Liver (tissue), 3 donors: Measurements from ENCODE around the gene DPYD.

Experiments
- CTCF ChIP-seq: fragments of 150-350 bp; IDR thresholded peaks from 2 replicates; pipeline ENCODE4 v1.5.1; 2017; ENCODE audit warnings: improper control_type of control experiment, low read depth, low read length; ENCODE audit not compliant: missing input control
- GABPA ChIP-seq, 2 donors: IDR thresholded peaks in 1 of 2; conservative IDR thresholded peaks in 1 of 2; 2 replicates each; pipeline ENCODE4 v1.6.1; 2016; ENCODE audit warnings: antibody characterized with exemption in 2 of 2, mild to moderate bottlenecking in 1 of 2, moderate library complexity in 1 of 2
- JUND ChIP-seq, 2 donors: IDR thresholded peaks; 2 replicates each; pipeline ENCODE4 v1.6.1; 2016; ENCODE audit warnings: antibody characterized with exemption in 2 of 2
- MAX ChIP-seq: IDR thresholded peaks from 2 replicates; pipeline ENCODE4 v1.6.1; 2016; ENCODE audit warnings: antibody characterized with exemption
- RAD21 ChIP-seq, 2 donors: IDR thresholded peaks; 2 replicates each; pipeline ENCODE4 v1.6.1; 2016; ENCODE audit warnings: antibody characterized with exemption in 2 of 2, mild to moderate bottlenecking in 2 of 2
- REST ChIP-seq: IDR thresholded peaks from 2 replicates; pipeline ENCODE4 v1.6.1; 2016; ENCODE audit warnings: antibody characterized with exemption, mild to moderate bottlenecking
- YY1 ChIP-seq: IDR thresholded peaks from 2 replicates; pipeline ENCODE4 v1.6.1; 2016; ENCODE audit warnings: antibody characterized with exemption, mild to moderate bottlenecking
- donor health status: healthy.
- donor health status: healthy.

DNA sequence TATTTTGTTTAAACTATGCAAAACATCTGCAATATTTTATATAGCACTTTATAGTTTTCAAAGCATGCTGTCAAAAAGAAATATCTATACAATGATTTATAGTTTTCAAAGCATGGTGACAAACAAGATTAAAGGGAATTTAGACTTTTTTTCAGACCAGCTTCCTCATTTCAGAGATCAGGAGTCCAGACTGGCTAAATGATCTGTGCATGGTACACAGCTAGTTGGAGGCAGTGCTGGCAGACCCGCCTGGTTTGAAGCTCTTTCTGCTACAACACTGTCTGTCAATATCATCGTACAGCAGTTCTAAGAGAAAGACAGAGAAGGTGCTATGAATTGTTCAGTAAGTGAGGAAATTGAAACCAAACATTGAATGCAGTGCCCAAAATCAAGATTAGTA lies 720.2 kb downstream of the DPYD start:
- TF ChIP-seq CTCF (no peak), MAX (no peak), REST (no peak), JUND (IDR thresholded peaks at IDR 0.05) (no peak), GABPA (IDR thresholded peaks at IDR 0.05 in 1 of 2, conservative IDR thresholded peaks at IDR 0.05 in 1 of 2) (no peak), YY1 (no peak), RAD21 (IDR thresholded peaks at IDR 0.05) (no peak)
